DND-41 (cell line): ENCODE results near the gene CLDN11.

Experiments
- ATAC-seq: fragments of 200-7000 bp; cut with Tn5 transposase; 3 replicates; pipeline ENCODE4 v1.9.1; 2021; ENCODE audit warnings: low read depth; ENCODE audit not compliant: insufficient read depth
- DNase-seq: peaks from one replicate; pipeline ENCODE4 v3.0.0-alpha.2; 2020
- H2AFZ ChIP-seq: 2 replicates; pipeline ENCODE4 v1.6.0; 2012; ENCODE audit warnings: low read depth, low read length
- H3K27ac ChIP-seq: 2 replicates; pipeline ENCODE4 v1.5.1; 2012; ENCODE audit warnings: low read length, inconsistent platforms
- H3K27me3 ChIP-seq: fragments of 200-600 bp; sonication (generic); 2 replicates; pipeline ENCODE4 v1.6.0; 2012; ENCODE audit warnings: low read length, mild to moderate bottlenecking, inconsistent platforms; ENCODE audit not compliant: insufficient read depth, poor library complexity
- H3K36me3 ChIP-seq: 2 replicates; pipeline ENCODE4 v1.5.1; 2012; ENCODE audit warnings: low read length, inconsistent platforms; ENCODE audit not compliant: insufficient read depth
- H3K4me1 ChIP-seq: 2 replicates; pipeline ENCODE4 v1.5.1; 2012; ENCODE audit warnings: mild to moderate bottlenecking, low read length; ENCODE audit not compliant: insufficient read depth
- H3K4me2 ChIP-seq: 2 replicates; pipeline ENCODE4 v1.6.0; 2012; ENCODE audit warnings: mild to moderate bottlenecking, moderate library complexity, low read length, inconsistent platforms; ENCODE audit not compliant: insufficient read depth
- H3K4me3 ChIP-seq, 2 experiments: fragments of 200-600 bp in 1 of 2; shearing (Covaris generic) in 1 of 2; 2 replicates each; pipeline ENCODE4 v1.5.1; 2012 to 2016; ENCODE audit warnings: inconsistent platforms in 2 of 2, low read length in 2 of 2, mild to moderate bottlenecking in 2 of 2, low read depth in 1 of 2, moderate library complexity in 1 of 2
- H3K79me2 ChIP-seq: 2 replicates; pipeline ENCODE4 v1.6.0; 2012; ENCODE audit warnings: low read length, inconsistent platforms; ENCODE audit not compliant: insufficient read depth
- H3K9ac ChIP-seq: 2 replicates; pipeline ENCODE4 v1.6.0; 2012; ENCODE audit warnings: low read depth, mild to moderate bottlenecking, inconsistent platforms, low read length, moderate library complexity
- H3K9me3 ChIP-seq: 2 replicates; pipeline ENCODE4 v1.5.1; 2012; ENCODE audit warnings: low read length, moderate library complexity, mild to moderate bottlenecking, inconsistent platforms; ENCODE audit not compliant: insufficient read depth, severe bottlenecking
- H4K20me1 ChIP-seq: 2 replicates; pipeline ENCODE4 v1.6.0; 2012; ENCODE audit warnings: low read length; ENCODE audit not compliant: insufficient read depth
- CTCF ChIP-seq: IDR thresholded peaks from 2 replicates; pipeline ENCODE4 v1.5.1; 2012; ENCODE audit warnings: borderline replicate concordance, low read length, moderate library complexity, mild to moderate bottlenecking; ENCODE audit not compliant: poor library complexity, severe bottlenecking; ENCODE audit errors: extremely low read depth
- EZH2 ChIP-seq: IDR thresholded peaks from 3 replicates; pipeline ENCODE4 v1.6.1; 2012; ENCODE audit warnings: borderline replicate concordance, low read depth, mild to moderate bottlenecking, moderate library complexity, low read length, inconsistent platforms; ENCODE audit not compliant: severe bottlenecking

CLDN11 gene

GRCh38 chr3:170438836-170439235 is 20.2 kb downstream of the CLDN11 start:
- H2AFZ ChIP-seq = no peak overlapping the region
- ATAC-seq (no peak), DNase-seq (no peak)
- H3K4me1 ChIP-seq = no peaks in the 10 kb centered on the region
- no peak overlapping the region for H3K4me2 ChIP-seq
- no peak overlapping the region for H3K27ac ChIP-seq
- H3K4me3 ChIP-seq = no peak overlapping the region
- no peaks in the 10 kb centered on the region for H3K79me2 ChIP-seq
- TF ChIP-seq EZH2 (no peak), CTCF (no peak)
- H3K9ac ChIP-seq = no peak overlapping the region
- H4K20me1 ChIP-seq = no peaks in the 10 kb centered on the region
- no peaks in the 10 kb centered on the region for H3K36me3 ChIP-seq
- H3K9me3 ChIP-seq = no peaks in the 10 kb centered on the region
- peaks cover 26% of the 10 kb centered on the region for H3K27me3 ChIP-seq

- Histone ChIP-seq H3K27me3 (peaks cover 26% of the 10 kb centered on the region), H3K9ac (no peak overlapping the region), H3K79me2 (no peaks in the 10 kb centered on the region), H3K4me2 (no peak overlapping the region), H3K9me3 (no peaks in the 10 kb centered on the region), H2AFZ (no peak overlapping the region), H4K20me1 (no peaks in the 10 kb centered on the region), H3K27ac (no peak overlapping the region), H3K4me1 (no peaks in the 10 kb centered on the region), H3K36me3 (no peaks in the 10 kb centered on the region), H3K4me3 (no peak overlapping the region)
- no peak for DNase-seq
- TF ChIP-seq CTCF = no peak
- no peak for TF ChIP-seq EZH2
- no peak for ATAC-seq
These were observed 21.7 kb downstream of the CLDN11 start for GRCh38 chr3:170440344-170440743.

- Histone ChIP-seq H3K4me3 (no peak overlapping the region), H2AFZ (no peak overlapping the region), H3K4me1 (no peaks in the 10 kb centered on the region), H3K36me3 (no peaks in the 10 kb centered on the region), H4K20me1 (no peaks in the 10 kb centered on the region), H3K79me2 (no peaks in the 10 kb centered on the region), H3K4me2 (no peak overlapping the region), H3K9ac (no peak overlapping the region), H3K27ac (no peak overlapping the region), H3K9me3 (no peaks in the 10 kb centered on the region), H3K27me3 (peaks cover 26% of the 10 kb centered on the region)
- DNase-seq (no peak), ATAC-seq (no peak)
- no peak for TF ChIP-seq EZH2
- TF ChIP-seq CTCF = no peak
These were observed 22.7 kb downstream of the CLDN11 start for GRCh38 chr3:170441412-170441811.

- Histone ChIP-seq H3K27ac (no peak overlapping the region), H3K4me3 (no peak overlapping the region), H2AFZ (no peak overlapping the region), H3K36me3 (no peaks in the 10 kb centered on the region), H3K27me3 (peaks cover 24% of the 10 kb centered on the region), H3K9me3 (no peaks in the 10 kb centered on the region), H4K20me1 (no peaks in the 10 kb centered on the region), H3K79me2 (no peaks in the 10 kb centered on the region), H3K9ac (no peak overlapping the region), H3K4me2 (no peak overlapping the region), H3K4me1 (no peaks in the 10 kb centered on the region)
- no peak for DNase-seq
- no peak for ATAC-seq
- TF ChIP-seq EZH2 (no peak), CTCF (no peak)
These were observed 24.3 kb downstream of the CLDN11 start for GRCh38 chr3:170442947-170443346.
